Uterus (tissue), 2 donors: ENCODE results near the gene KHSRP.

Experiments used
- CTCF ChIP-seq, 4 experiments: fragments of 200-600 bp in 2 of 4; fragments of 450-650 bp in 2 of 4; sonication (generic) in 2 of 4; IDR thresholded peaks; one replicate each; pipeline ENCODE4 v1.5.1; 2016 to 2019; ENCODE audit warnings: antibody characterized with exemption in 4 of 4, mild to moderate bottlenecking in 2 of 4, moderate library complexity in 1 of 4
- POLR2A ChIP-seq, 2 donors: fragments of 450-650 bp; IDR thresholded peaks; one replicate each; pipeline ENCODE4 v1.6.1; 2016; ENCODE audit warnings: antibody characterized with exemption in 2 of 2, mild to moderate bottlenecking in 1 of 2, moderate library complexity in 1 of 2

GRCh38 chr19:6427131-6427530 lies 2.5 kb upstream of the KHSRP start:
- TF ChIP-seq CTCF (IDR thresholded peaks at IDR 0.05) (no peak), POLR2A (IDR thresholded peaks at IDR 0.05) (no peak)
